ENCODE measurements around the gene CCDC102A. TPM values are rescaled to one million over a fixed set of nuclear protein-coding genes. Genes with fewer than 3 reads are reported as not detected.
A peak's percentile ranks its signal among the peaks of the same experiment; 100 is the strongest.

The CCDC102A gene
- total and polyA plus RNA-seq, 9 of the 15 experiments (the other 6 are each of a cell fraction or from before 2014, with no cell fraction given) = 0.03 to 4.9 (median 1.4) TPM

DNA sequence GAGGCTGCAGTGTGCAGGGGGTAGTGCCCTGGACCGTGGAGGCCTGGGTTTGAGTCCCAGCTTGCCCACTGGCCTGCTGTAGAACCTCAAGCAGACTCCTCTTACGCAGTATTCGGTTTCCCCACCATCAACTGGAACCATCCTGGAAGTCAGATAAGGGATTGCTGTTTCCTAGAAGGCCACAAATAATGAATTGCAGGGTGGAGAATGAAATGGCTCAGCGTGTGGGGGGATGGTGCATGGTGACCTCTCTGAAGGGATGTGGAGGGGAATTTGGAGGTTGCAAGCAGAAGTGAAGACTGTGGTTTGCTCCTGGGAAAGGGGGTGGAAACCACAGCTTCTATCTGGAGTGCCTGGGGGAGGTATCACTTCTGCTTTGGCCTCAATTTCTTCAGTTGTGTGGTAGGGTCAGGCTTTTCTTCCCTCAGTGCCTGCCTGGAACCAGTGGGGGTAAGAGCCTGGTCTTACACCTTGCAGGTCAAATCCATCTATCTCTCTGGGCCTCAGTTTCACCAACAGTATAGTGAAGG, 7.8 kb upstream of the CCDC102A start (continued):
- TF ChIP-seq GABPB2 (CRISPR knock-in tag; conservative IDR thresholded peaks at IDR 0.05) (no peak), ESRRA (IDR thresholded peaks at IDR 0.05; ENCODE audit: borderline replicate concordance, low read depth) (peak; percentile 82; the same call in 1 of the 2 replicates), SPI1 (IDR thresholded peaks at IDR 0.05; ENCODE audit: borderline replicate concordance, low read depth, low read length) (peak; percentile 79), RFX7 (CRISPR knock-in tag; IDR thresholded peaks at IDR 0.05) (no peak), HCFC1 (IDR thresholded peaks at IDR 0.05; ENCODE audit: low read depth, low read length) (no peak; the same call in 1 of the 2 replicates), KLF6 (CRISPR knock-in tag; IDR thresholded peaks at IDR 0.05; ENCODE audit: borderline replicate concordance) (no peak), GATAD2B (IDR thresholded peaks at IDR 0.05; ENCODE audit: borderline replicate concordance) (no peak), MBD1 (CRISPR knock-in tag; IDR thresholded peaks at IDR 0.05) (no peak), ELF1 (tag; IDR thresholded peaks at IDR 0.05) (no peak), PRDM10 (IDR thresholded peaks at IDR 0.05; ENCODE audit: partially characterized antibody) (peak; percentile 76), RBBP5 (IDR thresholded peaks at IDR 0.05; ENCODE audit: borderline replicate concordance, insufficient read depth, low read length, poor library complexity, severe bottlenecking) (no peak), NR2C1 (IDR thresholded peaks at IDR 0.05) (no peak), NR2C1 (tag; IDR thresholded peaks at IDR 0.05) (no peak; the same call in 1 of the 2 replicates), NFYB (IDR thresholded peaks at IDR 0.05; ENCODE audit: extremely low read depth, insufficient read length) (no peak), ETS1 (conservative IDR thresholded peaks at IDR 0.05; ENCODE audit: control insufficient read depth, low read depth, low read length) (no peak)
- TF ChIP-seq, protein P1, sequence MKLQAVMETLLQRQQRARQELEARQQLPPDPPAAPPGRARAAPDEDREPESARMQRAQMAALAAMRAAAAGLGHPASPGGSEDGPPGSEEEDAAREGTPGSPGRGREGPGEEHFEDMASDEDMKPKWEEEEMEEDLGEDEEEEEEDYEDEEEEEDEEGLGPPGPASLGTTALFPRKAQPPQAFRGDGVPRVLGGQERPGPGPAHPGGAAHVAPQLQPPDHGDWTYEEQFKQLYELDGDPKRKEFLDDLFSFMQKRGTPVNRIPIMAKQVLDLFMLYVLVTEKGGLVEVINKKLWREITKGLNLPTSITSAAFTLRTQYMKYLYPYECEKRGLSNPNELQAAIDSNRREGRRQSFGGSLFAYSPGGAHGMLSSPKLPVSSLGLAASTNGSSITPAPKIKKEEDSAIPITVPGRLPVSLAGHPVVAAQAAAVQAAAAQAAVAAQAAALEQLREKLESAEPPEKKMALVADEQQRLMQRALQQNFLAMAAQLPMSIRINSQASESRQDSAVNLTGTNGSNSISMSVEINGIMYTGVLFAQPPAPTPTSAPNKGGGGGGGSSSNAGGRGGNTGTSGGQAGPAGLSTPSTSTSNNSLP (IDR thresholded peaks at IDR 0.05; ENCODE audit: borderline replicate concordance, low read depth, low read length) = no peak
- TF ChIP-seq, protein P2, sequence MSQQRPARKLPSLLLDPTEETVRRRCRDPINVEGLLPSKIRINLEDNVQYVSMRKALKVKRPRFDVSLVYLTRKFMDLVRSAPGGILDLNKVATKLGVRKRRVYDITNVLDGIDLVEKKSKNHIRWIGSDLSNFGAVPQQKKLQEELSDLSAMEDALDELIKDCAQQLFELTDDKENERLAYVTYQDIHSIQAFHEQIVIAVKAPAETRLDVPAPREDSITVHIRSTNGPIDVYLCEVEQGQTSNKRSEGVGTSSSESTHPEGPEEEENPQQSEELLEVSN (IDR thresholded peaks at IDR 0.05; ENCODE audit: borderline replicate concordance in 1 of 2, extremely low read depth in 1 of 2, insufficient read depth in 1 of 2, insufficient read length in 1 of 2, low read depth in 1 of 2, low read length in 1 of 2, poor library complexity in 1 of 2, severe bottlenecking in 1 of 2) = no peak

Data from K562 (cell line).